Measurements from ENCODE around the gene CSTA. TPM values are rescaled to one million over a fixed set of nuclear protein-coding genes. Genes with fewer than 3 reads are reported as not detected.
A peak's percentile ranks its signal among the peaks of the same experiment; 100 is the strongest.

The CSTA gene
- total RNA-seq, 4 donors from 2014 or later = 1.1 to 4.8 (median 2.7) TPM; not detected in 1

DNA sequence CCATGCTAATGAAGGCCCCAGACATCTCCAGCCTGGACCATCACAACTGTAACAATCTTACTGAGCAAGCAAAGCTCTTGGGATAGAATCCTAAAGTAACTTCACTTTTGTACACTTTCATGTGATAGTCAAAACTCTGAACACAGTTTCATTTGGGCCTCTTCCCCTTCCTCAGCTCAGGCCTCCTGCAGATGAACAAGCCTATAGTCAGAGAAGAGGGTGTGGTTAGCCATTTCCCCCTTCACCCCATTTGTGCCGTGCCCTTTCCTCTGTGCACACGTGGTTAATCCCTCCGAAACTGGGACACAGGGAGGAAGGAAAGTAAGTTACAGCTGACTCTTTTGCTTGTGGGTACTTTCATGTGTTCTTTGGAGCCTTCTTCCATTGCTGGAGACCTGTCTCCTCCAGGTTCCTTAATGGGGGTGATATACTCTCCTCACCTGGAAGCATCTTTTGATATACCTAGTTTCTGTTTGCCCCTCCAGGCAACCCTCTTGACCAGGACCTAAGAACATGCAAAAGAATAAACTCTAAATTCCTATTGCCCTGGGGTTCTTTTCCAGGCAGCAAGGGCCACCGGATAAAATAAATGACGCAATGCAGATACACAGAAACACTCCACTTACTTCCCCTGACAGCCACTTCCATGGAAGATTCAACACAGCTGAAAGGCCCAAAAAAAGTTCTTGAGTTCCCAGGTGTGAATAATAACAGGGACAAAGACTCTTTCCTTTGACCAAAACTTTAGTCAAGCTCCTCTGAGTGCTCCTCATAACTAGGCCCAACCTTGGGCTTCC, 29.6 kb upstream of the CSTA start:
- Histone ChIP-seq H3K27ac (no peak overlapping the region), H3K4me3 (no peak overlapping the region), H3K27me3 (no peaks in the 10 kb centered on the region), H3K4me1 (peaks cover 0 to 9% (median 0%) of the 10 kb centered on the region in 4 donors), H3K36me3 (no peaks in the 10 kb centered on the region), H3K9me3 (peaks cover 0 to 7% (median 0%) of the 10 kb centered on the region in 4 donors)
- TF ChIP-seq POLR2A (IDR thresholded peaks at IDR 0.05) = no peak
- TF ChIP-seq, protein P1, sequence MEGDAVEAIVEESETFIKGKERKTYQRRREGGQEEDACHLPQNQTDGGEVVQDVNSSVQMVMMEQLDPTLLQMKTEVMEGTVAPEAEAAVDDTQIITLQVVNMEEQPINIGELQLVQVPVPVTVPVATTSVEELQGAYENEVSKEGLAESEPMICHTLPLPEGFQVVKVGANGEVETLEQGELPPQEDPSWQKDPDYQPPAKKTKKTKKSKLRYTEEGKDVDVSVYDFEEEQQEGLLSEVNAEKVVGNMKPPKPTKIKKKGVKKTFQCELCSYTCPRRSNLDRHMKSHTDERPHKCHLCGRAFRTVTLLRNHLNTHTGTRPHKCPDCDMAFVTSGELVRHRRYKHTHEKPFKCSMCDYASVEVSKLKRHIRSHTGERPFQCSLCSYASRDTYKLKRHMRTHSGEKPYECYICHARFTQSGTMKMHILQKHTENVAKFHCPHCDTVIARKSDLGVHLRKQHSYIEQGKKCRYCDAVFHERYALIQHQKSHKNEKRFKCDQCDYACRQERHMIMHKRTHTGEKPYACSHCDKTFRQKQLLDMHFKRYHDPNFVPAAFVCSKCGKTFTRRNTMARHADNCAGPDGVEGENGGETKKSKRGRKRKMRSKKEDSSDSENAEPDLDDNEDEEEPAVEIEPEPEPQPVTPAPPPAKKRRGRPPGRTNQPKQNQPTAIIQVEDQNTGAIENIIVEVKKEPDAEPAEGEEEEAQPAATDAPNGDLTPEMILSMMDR (IDR thresholded peaks at IDR 0.05) = no peak
- no peak for TF ChIP-seq EP300 (IDR thresholded peaks at IDR 0.05)
- WGBS, 2 donors = 74 to 76% methylated on average over 5 of the region's 5 CpGs
- no peak for DNase-seq (ENCODE audit: low spot score in 2 of 2)

DNA sequence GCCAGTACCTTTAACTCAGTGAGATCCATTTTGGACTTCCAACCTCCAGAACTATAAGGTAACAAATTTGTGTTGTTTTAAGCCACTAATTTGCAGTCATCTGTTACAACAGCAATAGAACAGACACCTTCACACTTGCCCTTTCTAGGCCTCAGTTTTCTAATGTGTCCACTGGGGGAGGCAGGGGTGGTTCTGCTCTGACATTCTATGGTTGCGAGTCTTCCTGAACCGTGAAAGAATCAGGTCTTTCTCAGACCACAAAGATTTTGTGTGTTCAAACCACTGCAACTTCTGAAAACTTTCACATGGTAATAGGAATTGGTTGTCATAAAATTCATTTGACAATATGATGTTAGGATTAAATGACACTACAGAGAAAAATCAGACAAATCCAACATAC, 26.8 kb upstream of the CSTA start:
- peaks cover 0 to 13% (median 0%) of the 10 kb centered on the region in 4 donors for H3K9me3 ChIP-seq
- H3K27ac ChIP-seq = no peak overlapping the region
- no peak overlapping the region for H3K4me3 ChIP-seq
- DNase-seq (ENCODE audit: low spot score in 2 of 2) = no peak
- WGBS, 2 donors = 49 to 61% methylated on average over 2 of the region's 2 CpGs
- TF ChIP-seq EP300 (IDR thresholded peaks at IDR 0.05) (no peak), POLR2A (IDR thresholded peaks at IDR 0.05) (no peak)
- TF ChIP-seq, protein P1 (IDR thresholded peaks at IDR 0.05) = no peak
- no peaks in the 10 kb centered on the region for H3K36me3 ChIP-seq
- peaks cover 0 to 9% (median 0%) of the 10 kb centered on the region in 4 donors for H3K4me1 ChIP-seq
- H3K27me3 ChIP-seq = no peaks in the 10 kb centered on the region

GRCh38 chr3:122299215-122299614, 25.8 kb upstream of the CSTA start:
- Histone ChIP-seq H3K36me3 (no peaks in the 10 kb centered on the region), H3K9me3 (peaks cover 0 to 13% (median 0%) of the 10 kb centered on the region in 4 donors), H3K4me3 (no peak overlapping the region), H3K27ac (no peak overlapping the region), H3K4me1 (peaks cover 0 to 4% (median 0%) of the 10 kb centered on the region in 4 donors), H3K27me3 (no peaks in the 10 kb centered on the region)
- TF ChIP-seq POLR2A (IDR thresholded peaks at IDR 0.05) (no peak), EP300 (IDR thresholded peaks at IDR 0.05) (no peak)
- TF ChIP-seq, protein P1 (IDR thresholded peaks at IDR 0.05) = no peak
- DNase-seq (ENCODE audit: low spot score in 2 of 2) = no peak

DNA sequence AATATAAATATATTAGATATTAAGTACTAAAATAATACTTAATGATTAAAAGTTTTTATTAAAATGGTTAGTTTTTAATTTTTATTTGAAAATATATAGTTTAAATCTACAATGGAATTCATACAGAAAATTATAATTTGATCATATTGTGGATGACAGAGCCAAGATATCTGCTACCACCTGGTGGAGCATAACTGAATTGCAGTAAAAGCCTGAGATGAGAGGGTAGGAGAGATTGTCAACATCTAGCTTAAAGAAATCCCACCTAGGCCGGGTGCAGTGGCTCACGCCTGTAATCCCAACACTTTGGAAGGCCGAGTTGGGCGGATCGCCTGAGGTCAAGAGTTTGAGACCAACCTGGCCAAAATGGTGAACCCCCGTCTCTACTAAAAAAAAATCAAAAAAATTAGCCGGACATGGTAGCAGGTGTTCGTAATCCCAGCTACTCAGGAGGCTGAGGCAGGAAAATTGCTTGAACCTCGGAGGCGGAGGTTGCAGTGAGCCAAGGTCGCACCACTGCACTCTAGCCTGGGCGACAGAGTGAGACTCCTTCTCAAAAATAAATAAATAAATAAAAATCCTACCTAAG, 25.1 kb upstream of the CSTA start:
- Histone ChIP-seq H3K9me3 (peaks cover 0 to 13% (median 0%) of the 10 kb centered on the region in 4 donors), H3K4me3 (no peak overlapping the region), H3K27me3 (no peaks in the 10 kb centered on the region), H3K36me3 (no peaks in the 10 kb centered on the region), H3K4me1 (no peaks in the 10 kb centered on the region), H3K27ac (no peak overlapping the region)
- DNase-seq (ENCODE audit: low spot score in 2 of 2) = peak in 1 of 2 donors; percentile 16
- no peak for TF ChIP-seq POLR2A (IDR thresholded peaks at IDR 0.05)
- TF ChIP-seq, protein P1 (IDR thresholded peaks at IDR 0.05) = peak in 1 of 5 experiments; percentile 35
- WGBS, 2 donors = 83% methylated on average over 12 of the region's 12 CpGs

DNA sequence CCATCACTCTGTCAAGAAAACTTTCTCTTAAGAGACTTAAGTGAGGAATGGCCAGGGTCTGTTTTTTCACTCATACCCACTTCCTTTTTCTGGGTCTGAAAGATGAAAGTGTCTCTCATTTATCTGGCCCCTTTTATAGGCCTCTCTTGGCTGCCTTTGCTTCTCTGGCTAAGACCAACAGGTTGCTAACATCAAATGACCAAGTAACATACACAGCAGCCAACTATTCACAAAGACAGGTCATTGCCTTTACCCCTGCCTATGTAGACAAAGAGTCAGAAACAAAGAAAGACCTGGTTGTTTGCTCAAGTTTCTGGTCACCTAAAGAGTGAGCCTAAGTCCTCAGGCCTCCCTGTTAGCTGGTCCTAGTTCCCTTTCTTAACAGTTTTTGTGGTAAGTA, 24.0 kb upstream of the CSTA start:
- Histone ChIP-seq H3K27ac (no peak overlapping the region), H3K4me1 (peaks cover 0 to 4% (median 0%) of the 10 kb centered on the region in 4 donors), H3K9me3 (peaks cover 0 to 13% (median 0%) of the 10 kb centered on the region in 4 donors), H3K4me3 (no peak overlapping the region), H3K36me3 (no peaks in the 10 kb centered on the region), H3K27me3 (no peaks in the 10 kb centered on the region)
- DNase-seq (ENCODE audit: low spot score in 2 of 2) = no peak
- TF ChIP-seq EP300 (IDR thresholded peaks at IDR 0.05) (no peak), POLR2A (IDR thresholded peaks at IDR 0.05) (no peak)
- TF ChIP-seq, protein P1 (IDR thresholded peaks at IDR 0.05) = no peak
